Measurements from ENCODE around the gene PRSS2. TPM values are rescaled to one million over a fixed set of nuclear protein-coding genes. Genes with fewer than 3 reads are reported as not detected.

PRSS2 gene
- total RNA-seq (2022) (8.8 and 9.3 TPM in 2 replicates), Bru-seq, nascent RNA (percentile 33 among the genes with signal in this experiment), BruChase-seq, experiment 1, labeled RNA remaining after a 2-hour chase (percentile 29 among the genes with signal in this experiment), BruChase-seq, experiment 2, labeled RNA remaining after a 6-hour chase (percentile 36 among the genes with signal in this experiment)
- long read RNA-seq, transcript PRSS2-201 (5 exons, 795 nt): major isoform, 13 of 18 reads
- long read RNA-seq, partial matches to known transcripts: 1 of 18 reads
- long read RNA-seq, other reads (novel, unspliced or antisense): 4 of 18 reads

- peaks cover 11% of the 10 kb centered on the region for H3K4me1 Mint-ChIP-seq (ENCODE audit: low read depth, unreplicated experiment)
- Histone ChIP-seq H3K4me3 (ENCODE audit: low read depth, low read length) (no peak within 1 kb of the TSS), H3K4me1 (no peaks in the 10 kb centered on the region), H3K9me3 (no peaks in the 10 kb centered on the region), H3K27me3 (replicated peaks; ENCODE audit: control insufficient read depth, insufficient read depth, low read length) (no peaks in the 10 kb centered on the region), H3K36me3 (ENCODE audit: control insufficient read depth, insufficient read depth, low read length) (no peaks in the 10 kb centered on the region)
- H3K27me3 Mint-ChIP-seq (ENCODE audit: insufficient read depth, unreplicated experiment): no peaks in the 10 kb centered on the region
- intact Hi-C loops (cut with micrococcal nuclease; ENCODE audit: unreplicated experiment): no loop called here
- CTCF ChIA-PET: interaction anchor here (1.7 kb wide), 1 partner anchor 12 kb away, joined by 5 read pairs; no protein-coding TSS in a partner anchor
- H3K4me3 Mint-ChIP-seq (ENCODE audit: unreplicated experiment): peak within 1 kb of the TSS; percentile 16
- TF ChIP-seq, protein P1, sequence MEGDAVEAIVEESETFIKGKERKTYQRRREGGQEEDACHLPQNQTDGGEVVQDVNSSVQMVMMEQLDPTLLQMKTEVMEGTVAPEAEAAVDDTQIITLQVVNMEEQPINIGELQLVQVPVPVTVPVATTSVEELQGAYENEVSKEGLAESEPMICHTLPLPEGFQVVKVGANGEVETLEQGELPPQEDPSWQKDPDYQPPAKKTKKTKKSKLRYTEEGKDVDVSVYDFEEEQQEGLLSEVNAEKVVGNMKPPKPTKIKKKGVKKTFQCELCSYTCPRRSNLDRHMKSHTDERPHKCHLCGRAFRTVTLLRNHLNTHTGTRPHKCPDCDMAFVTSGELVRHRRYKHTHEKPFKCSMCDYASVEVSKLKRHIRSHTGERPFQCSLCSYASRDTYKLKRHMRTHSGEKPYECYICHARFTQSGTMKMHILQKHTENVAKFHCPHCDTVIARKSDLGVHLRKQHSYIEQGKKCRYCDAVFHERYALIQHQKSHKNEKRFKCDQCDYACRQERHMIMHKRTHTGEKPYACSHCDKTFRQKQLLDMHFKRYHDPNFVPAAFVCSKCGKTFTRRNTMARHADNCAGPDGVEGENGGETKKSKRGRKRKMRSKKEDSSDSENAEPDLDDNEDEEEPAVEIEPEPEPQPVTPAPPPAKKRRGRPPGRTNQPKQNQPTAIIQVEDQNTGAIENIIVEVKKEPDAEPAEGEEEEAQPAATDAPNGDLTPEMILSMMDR (IDR thresholded peaks at IDR 0.05; ENCODE audit: insufficient read depth in 1 of 2, low read depth in 1 of 2, low read length in 1 of 2, severe bottlenecking in 1 of 2, unreplicated experiment in 1 of 2): no peak
- POLR2A ChIA-PET: no interaction called here
- no peaks in the 10 kb centered on the region for H3K9me3 Mint-ChIP-seq (ENCODE audit: unreplicated experiment)
- no peaks in the 10 kb centered on the region for H3K36me3 Mint-ChIP-seq (ENCODE audit: insufficient read depth, unreplicated experiment)
- no TSS peak for BruUV-seq (replicated peaks)
- peak within 1 kb of the TSS; percentile 43 for H3K27ac Mint-ChIP-seq (ENCODE audit: unreplicated experiment)
- peak; percentile 49 to 50 for DNase-seq
Observed at GRCh38 chr7:142770661-142771352, at the start of gene PRSS2. TSS of gene PRSS2 (plus strand) at chr7:142770970. CDS start at chr7:142770983, 13 bp downstream.

DNA sequence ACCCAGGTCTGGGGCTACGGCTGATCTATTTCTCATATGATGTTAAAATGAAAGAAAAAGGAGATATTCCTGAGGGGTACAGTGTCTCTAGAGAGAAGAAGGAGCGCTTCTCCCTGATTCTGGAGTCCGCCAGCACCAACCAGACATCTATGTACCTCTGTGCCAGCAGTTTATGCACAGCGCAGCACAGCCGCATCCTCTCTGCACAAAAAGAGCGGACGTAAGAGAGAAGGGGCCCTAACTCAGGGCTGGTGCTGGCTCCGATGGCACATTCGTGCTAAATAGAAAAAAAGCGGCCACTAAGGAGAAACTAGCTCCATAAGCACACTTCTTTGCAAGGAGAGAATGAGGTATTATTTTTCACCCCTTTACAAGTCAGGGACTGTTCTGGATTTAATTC is 49.8 kb upstream of the PRSS2 start:
- no peaks in the 10 kb centered on the region for H3K27me3 ChIP-seq (replicated peaks; ENCODE audit: control insufficient read depth, insufficient read depth, low read length)
- no peak overlapping the region for H3K4me3 ChIP-seq (ENCODE audit: low read depth, low read length)
- BruUV-seq (replicated peaks): no TSS peak
- H3K9me3 ChIP-seq: no peaks in the 10 kb centered on the region
- no peak for DNase-seq
- H3K4me3 Mint-ChIP-seq (ENCODE audit: unreplicated experiment): no peak overlapping the region
- CTCF ChIA-PET: no interaction called here
- no peak overlapping the region for H3K27ac Mint-ChIP-seq (ENCODE audit: unreplicated experiment)
- H3K36me3 ChIP-seq (ENCODE audit: control insufficient read depth, insufficient read depth, low read length): no peaks in the 10 kb centered on the region
- POLR2A ChIA-PET: no interaction called here
- no peaks in the 10 kb centered on the region for H3K9me3 Mint-ChIP-seq (ENCODE audit: unreplicated experiment)
- H3K4me1 Mint-ChIP-seq (ENCODE audit: low read depth, unreplicated experiment): no peaks in the 10 kb centered on the region
- no peaks in the 10 kb centered on the region for H3K36me3 Mint-ChIP-seq (ENCODE audit: insufficient read depth, unreplicated experiment)
- no peaks in the 10 kb centered on the region for H3K4me1 ChIP-seq
- TF ChIP-seq, protein P1 (IDR thresholded peaks at IDR 0.05; ENCODE audit: insufficient read depth in 1 of 2, low read depth in 1 of 2, low read length in 1 of 2, severe bottlenecking in 1 of 2, unreplicated experiment in 1 of 2): no peak
- H3K27me3 Mint-ChIP-seq (ENCODE audit: insufficient read depth, unreplicated experiment): peaks cover 14% of the 10 kb centered on the region
- intact Hi-C loops (cut with micrococcal nuclease; ENCODE audit: unreplicated experiment): no loop called here

DNA sequence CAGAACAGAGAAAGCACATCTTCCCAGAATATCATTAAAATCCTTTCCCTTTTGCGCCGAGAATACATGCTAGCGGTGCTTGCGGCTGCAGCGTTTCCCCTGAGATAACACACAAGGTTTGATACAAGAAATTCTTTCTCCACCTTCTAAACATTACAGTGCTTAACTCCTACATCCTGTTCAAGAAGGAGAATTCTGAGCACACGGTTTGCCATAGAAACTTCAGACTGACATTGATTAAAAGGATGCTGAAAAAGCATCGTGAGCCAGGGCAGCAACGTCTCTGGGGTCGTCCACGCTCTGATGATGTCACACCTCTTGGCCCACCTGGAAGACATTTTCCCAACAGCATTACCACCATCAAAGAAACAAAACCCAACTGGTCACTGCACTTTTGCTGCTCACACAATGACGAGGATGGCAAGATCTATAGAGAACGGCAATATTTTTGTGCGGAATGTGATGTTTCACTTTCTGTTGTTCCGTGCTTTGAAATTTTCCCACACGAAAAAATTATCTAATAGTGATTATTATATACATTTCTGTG is 48.4 kb upstream of the PRSS2 start:
- H3K27ac Mint-ChIP-seq (ENCODE audit: unreplicated experiment): no peak overlapping the region
- H3K4me3 ChIP-seq (ENCODE audit: low read depth, low read length): no peak overlapping the region
- no peak for DNase-seq
- TF ChIP-seq, protein P1 (IDR thresholded peaks at IDR 0.05; ENCODE audit: insufficient read depth in 1 of 2, low read depth in 1 of 2, low read length in 1 of 2, severe bottlenecking in 1 of 2, unreplicated experiment in 1 of 2): no peak
- ChIA-PET CTCF (no interaction called here), POLR2A (no interaction called here)
- no peak overlapping the region for H3K4me3 Mint-ChIP-seq (ENCODE audit: unreplicated experiment)
- intact Hi-C loops (cut with micrococcal nuclease; ENCODE audit: unreplicated experiment): no loop called here
- H3K9me3 Mint-ChIP-seq (ENCODE audit: unreplicated experiment): no peaks in the 10 kb centered on the region
- no peaks in the 10 kb centered on the region for H3K36me3 Mint-ChIP-seq (ENCODE audit: insufficient read depth, unreplicated experiment)
- no TSS peak for BruUV-seq (replicated peaks)
- H3K27me3 ChIP-seq (replicated peaks; ENCODE audit: control insufficient read depth, insufficient read depth, low read length): no peaks in the 10 kb centered on the region
- H3K4me1 ChIP-seq: no peaks in the 10 kb centered on the region
- H3K4me1 Mint-ChIP-seq (ENCODE audit: low read depth, unreplicated experiment): no peaks in the 10 kb centered on the region
- peaks cover 14% of the 10 kb centered on the region for H3K27me3 Mint-ChIP-seq (ENCODE audit: insufficient read depth, unreplicated experiment)
- H3K36me3 ChIP-seq (ENCODE audit: control insufficient read depth, insufficient read depth, low read length): no peaks in the 10 kb centered on the region
- H3K9me3 ChIP-seq: no peaks in the 10 kb centered on the region

All from Caco-2 (cell line).